HepG2 (cell line): ENCODE results near the gene LSM5. TPM values are rescaled to one million over a fixed set of nuclear protein-coding genes. Genes with fewer than 3 reads are reported as not detected.
A peak's percentile ranks its signal among the peaks of the same experiment; 100 is the strongest.

Experiments used
- ATAD3A ChIP-seq: sonication (generic); formaldehyde crosslinking; IDR thresholded peaks from 2 replicates; pipeline ENCODE4 v1.4.0; 2020; ENCODE audit warnings: missing genetic modification reagents
- ATF1 ChIP-seq: IDR thresholded peaks from 2 replicates; pipeline ENCODE4 v1.6.1; 2016; ENCODE audit warnings: mild to moderate bottlenecking, control low read depth
- BORCS8-MEF2B ChIP-seq: sonication (generic); formaldehyde crosslinking; IDR thresholded peaks from 2 replicates; pipeline ENCODE4 v1.8.0; 2022; ENCODE audit warnings: mild to moderate bottlenecking, missing genetic modification reagents
- EEA1 ChIP-seq: sonication (generic); formaldehyde crosslinking; IDR thresholded peaks from 2 replicates; pipeline ENCODE4 v1.5.1; 2020; ENCODE audit warnings: mild to moderate bottlenecking, missing genetic modification reagents, borderline replicate concordance
- HNRNPLL ChIP-seq: fragments of 200-400 bp; formaldehyde crosslinking; IDR thresholded peaks from 2 replicates; pipeline ENCODE4 v1.6.1; 2017; ENCODE audit warnings: mild to moderate bottlenecking, low read depth, low read length; ENCODE audit not compliant: poor library complexity, severe bottlenecking
- HOXA7 ChIP-seq: sonication (generic); formaldehyde crosslinking; IDR thresholded peaks from 2 replicates; pipeline ENCODE4 v1.8.1; 2022; ENCODE audit warnings: mild to moderate bottlenecking, missing genetic modification reagents, moderate library complexity
- KLF16 ChIP-seq, 2 experiments: sonication (generic) in 1 of 2; formaldehyde crosslinking in 1 of 2; IDR thresholded peaks; 2 replicates each; pipeline versions ENCODE4 v1.6.1 to v1.8.0; 2016 to 2023; ENCODE audit warnings: missing genetic modification reagents in 2 of 2, missing compliant biosample characterization in 1 of 2
- MTF2 ChIP-seq: sonication (generic); formaldehyde crosslinking; IDR thresholded peaks from 2 replicates; pipeline ENCODE4 v1.5.0; 2020; ENCODE audit warnings: missing genetic modification reagents, borderline replicate concordance
- NFE2 ChIP-seq: sonication (generic); formaldehyde crosslinking; IDR thresholded peaks from 2 replicates; pipeline ENCODE4 v1.4.0; 2020; ENCODE audit warnings: missing genetic modification reagents
- SETDB1 ChIP-seq: sonication (generic); formaldehyde crosslinking; IDR thresholded peaks from 2 replicates; pipeline ENCODE4 v1.5.1; 2020; ENCODE audit warnings: missing genetic modification reagents, mild to moderate bottlenecking, borderline replicate concordance
- SMARCC2 ChIP-seq: fragments of 450-650 bp; IDR thresholded peaks from 2 replicates; pipeline ENCODE4 v1.6.1; 2017; ENCODE audit warnings: antibody characterized with exemption, mild to moderate bottlenecking
- ZNF331 ChIP-seq: sonication (generic); formaldehyde crosslinking; IDR thresholded peaks from 2 replicates; pipeline ENCODE4 v1.4.0; 2020; ENCODE audit warnings: missing genetic modification reagents
- ZNF709 ChIP-seq: sonication (generic); formaldehyde crosslinking; IDR thresholded peaks from 2 replicates; pipeline ENCODE4 v1.5.0; 2020; ENCODE audit warnings: mild to moderate bottlenecking, missing genetic modification reagents
- polyA plus RNA-seq, 8 experiments: library from polyadenylated mRNA; depleted of rRNA in 3 of 8; stranded (reverse) in 7 of 8; unstranded in 1 of 8; fragments of >200 nt; fragmentation: Illumina TruSeq in 4 of 8; extraction: Trizol in 4 of 8; gene quantifications; 2 replicates each; pipeline versions ENCODE4 v1.2.1 to v1.2.3, GENCODE V29; 2011 to 2016; ENCODE audit warnings: low read depth in 4 of 8, missing spikeins in 1 of 8, mixed read lengths in 1 of 8; ENCODE audit not compliant: insufficient read depth in 1 of 8
- total RNA-seq, 5 experiments: library from RNA; depleted of rRNA; stranded (reverse); fragments of >200 nt; fragmentation: Illumina TruSeq; extraction: Trizol; gene quantifications; 2 replicates each; pipeline ENCODE4 v1.2.3, GENCODE V29; 2016; ENCODE audit warnings: low read depth in 1 of 5
- TF ChIP-seq, protein P1 (sequence below): sonication (generic); formaldehyde crosslinking; IDR thresholded peaks from 2 replicates; pipeline ENCODE4 v1.4.0; 2020; ENCODE audit warnings: missing genetic modification reagents
- TF ChIP-seq, protein P2 (sequence below): sonication (generic); formaldehyde crosslinking; IDR thresholded peaks from 2 replicates; pipeline ENCODE4 v1.4.0; 2020; ENCODE audit warnings: missing genetic modification reagents, low read depth, mild to moderate bottlenecking, borderline replicate concordance
- TF ChIP-seq, protein P3 (sequence below): IDR thresholded peaks from 2 replicates; pipeline ENCODE4 v1.6.1; 2016; ENCODE audit warnings: low read depth, control low read depth
- TF ChIP-seq, protein P4 (sequence below): sonication (generic); formaldehyde crosslinking; IDR thresholded peaks from 2 replicates; pipeline ENCODE4; 2020; ENCODE audit warnings: missing genetic modification reagents, mild to moderate bottlenecking, borderline replicate concordance
- TF ChIP-seq, protein P5 (sequence below): sonication (generic); formaldehyde crosslinking; IDR thresholded peaks from 2 replicates; pipeline ENCODE4 v1.5.0; 2020; ENCODE audit warnings: mild to moderate bottlenecking, missing genetic modification reagents
- TF ChIP-seq, protein P6 (sequence below), 2 experiments: fragments of 450-650 bp in 1 of 2; sonication (generic) in 1 of 2; formaldehyde crosslinking; IDR thresholded peaks; 2 replicates each; pipeline versions ENCODE4 v1.5.0 to v1.8.0; 2020 to 2022; ENCODE audit warnings: mild to moderate bottlenecking in 1 of 2, missing genetic modification reagents in 1 of 2

The LSM5 gene
- total and polyA plus RNA-seq, 2 of the 13 experiments (the other 11 are each of a cell fraction or from before 2014, with no cell fraction given): 30.3 to 183 TPM

DNA sequence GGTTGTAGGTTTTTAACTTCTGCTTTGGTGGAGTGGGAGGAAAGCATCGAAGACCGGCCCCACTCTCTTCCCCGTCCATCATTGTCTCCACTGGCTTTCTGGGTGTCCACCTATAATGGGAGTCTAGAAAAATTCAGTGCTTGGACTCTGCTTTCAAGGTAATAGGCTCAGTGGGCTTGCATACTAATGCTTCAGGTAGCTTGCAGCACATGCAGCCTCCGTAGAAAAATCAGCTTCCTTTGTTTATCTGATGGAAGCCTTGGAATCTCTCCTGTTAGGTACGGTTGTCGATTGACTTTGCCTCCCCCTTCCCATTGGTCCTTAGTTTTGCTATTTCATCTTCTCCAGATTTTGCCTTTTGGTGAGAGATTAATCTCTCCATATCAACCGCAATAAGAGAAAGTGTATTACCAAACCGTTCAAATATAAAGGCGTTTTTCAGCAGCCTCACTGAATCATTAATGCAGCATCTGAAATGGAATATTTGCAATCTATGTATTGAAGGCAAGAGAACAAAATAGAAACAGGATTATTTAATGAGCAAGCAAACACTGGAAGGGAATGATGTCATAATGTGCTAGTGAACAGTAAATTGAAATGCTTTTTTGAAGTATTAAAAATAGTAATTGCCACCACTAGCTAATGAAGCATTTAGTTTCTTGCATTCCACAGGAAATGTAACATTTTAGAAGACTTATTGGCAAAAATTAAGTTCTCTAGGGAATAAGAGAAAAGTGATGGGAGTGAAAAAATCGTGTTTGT, 6.1 kb upstream of the LSM5 start (continued):
- TF ChIP-seq, protein P1, sequence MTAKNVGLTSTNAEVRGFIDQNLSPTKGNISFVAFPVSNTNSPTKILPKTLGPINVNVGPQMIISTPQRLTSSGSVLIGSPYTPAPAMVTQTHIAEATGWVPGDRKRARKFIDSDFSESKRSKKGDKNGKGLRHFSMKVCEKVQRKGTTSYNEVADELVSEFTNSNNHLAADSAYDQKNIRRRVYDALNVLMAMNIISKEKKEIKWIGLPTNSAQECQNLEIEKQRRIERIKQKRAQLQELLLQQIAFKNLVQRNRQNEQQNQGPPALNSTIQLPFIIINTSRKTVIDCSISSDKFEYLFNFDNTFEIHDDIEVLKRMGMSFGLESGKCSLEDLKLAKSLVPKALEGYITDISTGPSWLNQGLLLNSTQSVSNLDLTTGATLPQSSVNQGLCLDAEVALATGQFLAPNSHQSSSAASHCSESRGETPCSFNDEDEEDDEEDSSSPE: no peak
- TF ChIP-seq, protein P2, sequence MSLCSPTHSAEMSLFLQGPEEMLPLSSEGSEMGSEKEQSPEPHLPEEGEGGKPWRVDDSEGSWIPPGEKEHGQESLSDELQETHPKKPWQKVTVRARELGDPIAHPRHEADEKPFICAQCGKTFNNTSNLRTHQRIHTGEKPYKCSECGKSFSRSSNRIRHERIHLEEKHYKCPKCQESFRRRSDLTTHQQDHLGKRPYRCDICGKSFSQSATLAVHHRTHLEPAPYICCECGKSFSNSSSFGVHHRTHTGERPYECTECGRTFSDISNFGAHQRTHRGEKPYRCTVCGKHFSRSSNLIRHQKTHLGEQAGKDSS (CRISPR knock-in tag): no peak
- TF ChIP-seq, protein P3, sequence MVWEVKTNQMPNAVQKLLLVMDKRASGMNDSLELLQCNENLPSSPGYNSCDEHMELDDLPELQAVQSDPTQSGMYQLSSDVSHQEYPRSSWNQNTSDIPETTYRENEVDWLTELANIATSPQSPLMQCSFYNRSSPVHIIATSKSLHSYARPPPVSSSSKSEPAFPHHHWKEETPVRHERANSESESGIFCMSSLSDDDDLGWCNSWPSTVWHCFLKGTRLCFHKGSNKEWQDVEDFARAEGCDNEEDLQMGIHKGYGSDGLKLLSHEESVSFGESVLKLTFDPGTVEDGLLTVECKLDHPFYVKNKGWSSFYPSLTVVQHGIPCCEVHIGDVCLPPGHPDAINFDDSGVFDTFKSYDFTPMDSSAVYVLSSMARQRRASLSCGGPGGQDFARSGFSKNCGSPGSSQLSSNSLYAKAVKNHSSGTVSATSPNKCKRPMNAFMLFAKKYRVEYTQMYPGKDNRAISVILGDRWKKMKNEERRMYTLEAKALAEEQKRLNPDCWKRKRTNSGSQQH (CRISPR knock-in tag): no peak
- TF ChIP-seq, protein P4, sequence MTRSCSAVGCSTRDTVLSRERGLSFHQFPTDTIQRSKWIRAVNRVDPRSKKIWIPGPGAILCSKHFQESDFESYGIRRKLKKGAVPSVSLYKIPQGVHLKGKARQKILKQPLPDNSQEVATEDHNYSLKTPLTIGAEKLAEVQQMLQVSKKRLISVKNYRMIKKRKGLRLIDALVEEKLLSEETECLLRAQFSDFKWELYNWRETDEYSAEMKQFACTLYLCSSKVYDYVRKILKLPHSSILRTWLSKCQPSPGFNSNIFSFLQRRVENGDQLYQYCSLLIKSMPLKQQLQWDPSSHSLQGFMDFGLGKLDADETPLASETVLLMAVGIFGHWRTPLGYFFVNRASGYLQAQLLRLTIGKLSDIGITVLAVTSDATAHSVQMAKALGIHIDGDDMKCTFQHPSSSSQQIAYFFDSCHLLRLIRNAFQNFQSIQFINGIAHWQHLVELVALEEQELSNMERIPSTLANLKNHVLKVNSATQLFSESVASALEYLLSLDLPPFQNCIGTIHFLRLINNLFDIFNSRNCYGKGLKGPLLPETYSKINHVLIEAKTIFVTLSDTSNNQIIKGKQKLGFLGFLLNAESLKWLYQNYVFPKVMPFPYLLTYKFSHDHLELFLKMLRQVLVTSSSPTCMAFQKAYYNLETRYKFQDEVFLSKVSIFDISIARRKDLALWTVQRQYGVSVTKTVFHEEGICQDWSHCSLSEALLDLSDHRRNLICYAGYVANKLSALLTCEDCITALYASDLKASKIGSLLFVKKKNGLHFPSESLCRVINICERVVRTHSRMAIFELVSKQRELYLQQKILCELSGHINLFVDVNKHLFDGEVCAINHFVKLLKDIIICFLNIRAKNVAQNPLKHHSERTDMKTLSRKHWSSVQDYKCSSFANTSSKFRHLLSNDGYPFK (CRISPR knock-in tag): peak; percentile 11; the same call in 1 of the 2 replicates
- TF ChIP-seq HOXA7 (CRISPR knock-in tag) (no peak), ZNF709 (CRISPR knock-in tag) (no peak), HNRNPLL (no peak), MTF2 (CRISPR knock-in tag) (no peak), KLF16 (CRISPR knock-in tag; IDR thresholded peaks at IDR 0.05) (no peak), SMARCC2 (no peak), ATF1 (CRISPR knock-in tag) (no peak), EEA1 (no peak), NFE2 (CRISPR knock-in tag) (no peak), BORCS8-MEF2B (no peak), SETDB1 (no peak), ZNF331 (CRISPR knock-in tag) (no peak), ATAD3A (CRISPR knock-in tag) (no peak)
- TF ChIP-seq, protein P5, sequence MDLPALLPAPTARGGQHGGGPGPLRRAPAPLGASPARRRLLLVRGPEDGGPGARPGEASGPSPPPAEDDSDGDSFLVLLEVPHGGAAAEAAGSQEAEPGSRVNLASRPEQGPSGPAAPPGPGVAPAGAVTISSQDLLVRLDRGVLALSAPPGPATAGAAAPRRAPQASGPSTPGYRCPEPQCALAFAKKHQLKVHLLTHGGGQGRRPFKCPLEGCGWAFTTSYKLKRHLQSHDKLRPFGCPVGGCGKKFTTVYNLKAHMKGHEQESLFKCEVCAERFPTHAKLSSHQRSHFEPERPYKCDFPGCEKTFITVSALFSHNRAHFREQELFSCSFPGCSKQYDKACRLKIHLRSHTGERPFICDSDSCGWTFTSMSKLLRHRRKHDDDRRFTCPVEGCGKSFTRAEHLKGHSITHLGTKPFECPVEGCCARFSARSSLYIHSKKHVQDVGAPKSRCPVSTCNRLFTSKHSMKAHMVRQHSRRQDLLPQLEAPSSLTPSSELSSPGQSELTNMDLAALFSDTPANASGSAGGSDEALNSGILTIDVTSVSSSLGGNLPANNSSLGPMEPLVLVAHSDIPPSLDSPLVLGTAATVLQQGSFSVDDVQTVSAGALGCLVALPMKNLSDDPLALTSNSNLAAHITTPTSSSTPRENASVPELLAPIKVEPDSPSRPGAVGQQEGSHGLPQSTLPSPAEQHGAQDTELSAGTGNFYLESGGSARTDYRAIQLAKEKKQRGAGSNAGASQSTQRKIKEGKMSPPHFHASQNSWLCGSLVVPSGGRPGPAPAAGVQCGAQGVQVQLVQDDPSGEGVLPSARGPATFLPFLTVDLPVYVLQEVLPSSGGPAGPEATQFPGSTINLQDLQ (CRISPR knock-in tag): no peak
- TF ChIP-seq, protein P6, sequence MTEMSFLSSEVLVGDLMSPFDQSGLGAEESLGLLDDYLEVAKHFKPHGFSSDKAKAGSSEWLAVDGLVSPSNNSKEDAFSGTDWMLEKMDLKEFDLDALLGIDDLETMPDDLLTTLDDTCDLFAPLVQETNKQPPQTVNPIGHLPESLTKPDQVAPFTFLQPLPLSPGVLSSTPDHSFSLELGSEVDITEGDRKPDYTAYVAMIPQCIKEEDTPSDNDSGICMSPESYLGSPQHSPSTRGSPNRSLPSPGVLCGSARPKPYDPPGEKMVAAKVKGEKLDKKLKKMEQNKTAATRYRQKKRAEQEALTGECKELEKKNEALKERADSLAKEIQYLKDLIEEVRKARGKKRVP (CRISPR knock-in tag; IDR thresholded peaks at IDR 0.05): no peak
